Hepatocyte (in vitro differentiated cells): ENCODE data around the gene MRPL53. TPM values are rescaled to one million over a fixed set of nuclear protein-coding genes. Genes with fewer than 3 reads are reported as not detected.

Source experiments
- DNase-seq: peaks from one replicate; pipeline ENCODE4 v3.0.0-alpha.2; 2016; ENCODE audit warnings: low spot score
- H2AFZ ChIP-seq: fragments of 200-600 bp; sonication (generic); 2 replicates; pipeline ENCODE4 v1.6.0; 2016; ENCODE audit warnings: antibody characterized with exemption, mild to moderate bottlenecking
- H3K27ac ChIP-seq: fragments of 200-600 bp; sonication (generic); 2 replicates; pipeline ENCODE4 v1.5.1; 2016; ENCODE audit warnings: mild to moderate bottlenecking
- H3K27me3 ChIP-seq: fragments of 200-600 bp; sonication (generic); 2 replicates; pipeline ENCODE4 v1.6.1; 2016
- H3K36me3 ChIP-seq: fragments of 200-600 bp; sonication (generic); replicated peaks from 2 replicates; pipeline ENCODE4 v1.5.1; 2016; ENCODE audit warnings: low read depth; ENCODE audit not compliant: insufficient read depth
- H3K4me1 ChIP-seq: fragments of 200-600 bp; sonication (generic); 2 replicates; pipeline ENCODE4 v1.5.1; 2016; ENCODE audit warnings: mild to moderate bottlenecking, moderate library complexity; ENCODE audit not compliant: insufficient read depth
- H3K4me2 ChIP-seq: fragments of 200-600 bp; sonication (generic); 2 replicates; pipeline ENCODE4 v1.6.0; 2016
- H3K4me3 ChIP-seq: fragments of 200-600 bp; sonication (generic); 2 replicates; pipeline ENCODE4 v1.5.1; 2016; ENCODE audit warnings: mild to moderate bottlenecking
- H3K79me2 ChIP-seq: fragments of 200-600 bp; sonication (generic); 2 replicates; pipeline ENCODE4 v1.6.0; 2017; ENCODE audit warnings: mild to moderate bottlenecking
- H3K9me2 ChIP-seq: fragments of 200-600 bp; sonication (generic); replicated peaks from 2 replicates; pipeline ENCODE4 v1.6.0; 2017; ENCODE audit warnings: mild to moderate bottlenecking; ENCODE audit not compliant: insufficient read depth
- H3K9me3 ChIP-seq: fragments of 200-600 bp; sonication (generic); 2 replicates; pipeline ENCODE4 v1.5.1; 2016; ENCODE audit warnings: low read depth, mild to moderate bottlenecking
- H4K20me1 ChIP-seq: fragments of 200-600 bp; sonication (generic); 2 replicates; pipeline ENCODE4 v1.6.0; 2016; ENCODE audit warnings: mild to moderate bottlenecking; ENCODE audit not compliant: insufficient read depth, poor library complexity, severe bottlenecking
- EZH2 ChIP-seq: fragments of 200-600 bp; sonication (generic); IDR thresholded peaks from 2 replicates; pipeline ENCODE4 v1.6.1; 2016; ENCODE audit warnings: antibody characterized with exemption, mild to moderate bottlenecking, borderline replicate concordance
- EZH2phosphoT487 ChIP-seq: fragments of 200-600 bp; sonication (generic); IDR thresholded peaks from one replicate; pipeline ENCODE4 v1.6.1; 2018; ENCODE audit warnings: antibody characterized with exemption, mild to moderate bottlenecking, low read depth, moderate library complexity; ENCODE audit not compliant: unreplicated experiment, severe bottlenecking
- WGBS: methylation state at CpG from one replicate; pipeline ENCODE4 v1.1.6; 2016; ENCODE audit warnings: low lambda C conversion rate; ENCODE audit errors: missing lambda C conversion rate; 5-methylcytosine and 5-hydroxymethylcytosine counted together
- polyA plus RNA-seq: library from polyadenylated mRNA; unstranded; fragments of >200 nt; fragmentation: Nextera tagmentation; extraction: Ambion mirVana; gene quantifications from 2 replicates; pipeline ENCODE4 v1.2.1, GENCODE V29; 2016
- total RNA-seq: library from RNA; depleted of rRNA; stranded (reverse); fragments of >200 nt; gene quantifications from 2 replicates; pipeline ENCODE4 v1.2.3, GENCODE V29; 2014
- TF ChIP-seq, protein P1 (sequence below): fragments of 200-600 bp; sonication (generic); IDR thresholded peaks from 2 replicates; pipeline ENCODE4 v1.5.1; 2016; ENCODE audit warnings: antibody characterized with exemption, mild to moderate bottlenecking; ENCODE audit not compliant: poor library complexity

The MRPL53 gene
- total and polyA plus RNA-seq, 2 experiments from 2014 or later, result 23.4 to 95.9 TPM

DNA sequence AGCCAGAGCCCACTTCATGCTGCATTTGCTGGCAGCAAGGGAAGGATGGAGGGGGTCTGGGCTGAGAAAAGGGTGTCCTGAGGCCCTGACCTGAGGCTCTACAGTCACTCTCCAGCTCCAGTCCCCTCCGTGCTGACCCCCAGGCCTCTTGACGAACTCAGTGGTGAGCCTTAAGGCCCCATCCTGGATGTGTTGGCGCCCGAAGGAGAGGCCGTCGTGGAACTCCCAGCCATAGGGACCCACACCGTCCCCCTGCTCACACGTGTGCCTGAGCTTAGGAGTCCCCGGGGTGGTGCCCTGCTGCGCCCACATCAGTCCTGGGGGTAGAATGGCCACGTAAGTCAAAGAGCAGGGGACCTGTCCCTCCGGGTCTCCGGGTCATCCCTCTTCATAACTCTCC is 8.1 kb downstream of the MRPL53 start:
- Histone ChIP-seq H3K36me3 (no peaks in the 10 kb centered on the region), H3K79me2 (peaks cover 38% of the 10 kb centered on the region), H3K4me3 (peak overlapping the region; percentile 93), H2AFZ (peak overlapping the region; percentile 95), H3K9me2 (no peaks in the 10 kb centered on the region), H3K27me3 (no peaks in the 10 kb centered on the region), H3K9me3 (no peaks in the 10 kb centered on the region), H3K27ac (peak overlapping the region; percentile 97), H3K4me2 (peak overlapping the region; percentile 96), H4K20me1 (no peaks in the 10 kb centered on the region), H3K4me1 (peaks cover 7% of the 10 kb centered on the region)
- 5% methylated on average over 13 of the region's 13 CpGs for WGBS
- TF ChIP-seq, protein P1, sequence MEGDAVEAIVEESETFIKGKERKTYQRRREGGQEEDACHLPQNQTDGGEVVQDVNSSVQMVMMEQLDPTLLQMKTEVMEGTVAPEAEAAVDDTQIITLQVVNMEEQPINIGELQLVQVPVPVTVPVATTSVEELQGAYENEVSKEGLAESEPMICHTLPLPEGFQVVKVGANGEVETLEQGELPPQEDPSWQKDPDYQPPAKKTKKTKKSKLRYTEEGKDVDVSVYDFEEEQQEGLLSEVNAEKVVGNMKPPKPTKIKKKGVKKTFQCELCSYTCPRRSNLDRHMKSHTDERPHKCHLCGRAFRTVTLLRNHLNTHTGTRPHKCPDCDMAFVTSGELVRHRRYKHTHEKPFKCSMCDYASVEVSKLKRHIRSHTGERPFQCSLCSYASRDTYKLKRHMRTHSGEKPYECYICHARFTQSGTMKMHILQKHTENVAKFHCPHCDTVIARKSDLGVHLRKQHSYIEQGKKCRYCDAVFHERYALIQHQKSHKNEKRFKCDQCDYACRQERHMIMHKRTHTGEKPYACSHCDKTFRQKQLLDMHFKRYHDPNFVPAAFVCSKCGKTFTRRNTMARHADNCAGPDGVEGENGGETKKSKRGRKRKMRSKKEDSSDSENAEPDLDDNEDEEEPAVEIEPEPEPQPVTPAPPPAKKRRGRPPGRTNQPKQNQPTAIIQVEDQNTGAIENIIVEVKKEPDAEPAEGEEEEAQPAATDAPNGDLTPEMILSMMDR, result no peak
- TF ChIP-seq EZH2, result no peak
- no peak for TF ChIP-seq EZH2phosphoT487
- no peak for DNase-seq

DNA sequence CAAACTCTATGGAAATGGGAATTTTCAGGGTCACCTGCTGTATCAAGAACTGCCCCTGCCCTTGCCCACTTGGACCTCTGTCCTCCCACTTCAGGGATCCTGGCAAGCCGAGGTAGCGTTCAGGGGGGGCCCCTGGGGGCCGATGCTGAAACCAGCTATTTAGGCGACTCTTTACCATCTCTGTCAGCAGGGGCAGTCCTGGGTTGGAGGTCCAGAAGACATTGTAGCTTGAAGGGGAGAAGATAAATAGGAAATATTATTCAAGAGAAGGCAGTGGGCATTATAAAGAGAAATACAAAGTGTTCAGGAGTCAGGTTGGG is 9.7 kb downstream of the MRPL53 start:
- peaks cover 7% of the 10 kb centered on the region for H3K4me1 ChIP-seq
- no peak overlapping the region for H2AFZ ChIP-seq
- no peak for TF ChIP-seq EZH2phosphoT487
- TF ChIP-seq, protein P1, result no peak
- TF ChIP-seq EZH2, result no peak
- H3K27ac ChIP-seq, result no peak overlapping the region
- no peaks in the 10 kb centered on the region for H3K9me2 ChIP-seq
- H3K27me3 ChIP-seq, result no peaks in the 10 kb centered on the region
- no peaks in the 10 kb centered on the region for H3K36me3 ChIP-seq
- no peak overlapping the region for H3K4me3 ChIP-seq
- WGBS, result 93% methylated on average over 4 of the region's 4 CpGs
- DNase-seq, result no peak
- no peaks in the 10 kb centered on the region for H4K20me1 ChIP-seq
- H3K79me2 ChIP-seq, result peaks cover 46% of the 10 kb centered on the region
- no peaks in the 10 kb centered on the region for H3K9me3 ChIP-seq
- no peak overlapping the region for H3K4me2 ChIP-seq

GRCh38 chr2:74462054-74462785 is 10.3 kb downstream of the MRPL53 start:
- H3K9me2 ChIP-seq, result no peaks in the 10 kb centered on the region
- H3K4me3 ChIP-seq, result no peak overlapping the region
- H3K4me1 ChIP-seq, result peaks cover 7% of the 10 kb centered on the region
- no peaks in the 10 kb centered on the region for H4K20me1 ChIP-seq
- no peak for TF ChIP-seq EZH2
- TF ChIP-seq, protein P1, result no peak
- H3K27ac ChIP-seq, result no peak overlapping the region
- H3K9me3 ChIP-seq, result no peaks in the 10 kb centered on the region
- no peak for DNase-seq
- H3K27me3 ChIP-seq, result no peaks in the 10 kb centered on the region
- no peaks in the 10 kb centered on the region for H3K36me3 ChIP-seq
- 97% methylated on average over 20 of the region's 20 CpGs for WGBS
- H2AFZ ChIP-seq, result no peak overlapping the region
- no peak overlapping the region for H3K4me2 ChIP-seq
- H3K79me2 ChIP-seq, result peaks cover 46% of the 10 kb centered on the region
